Tibial nerve (tissue), 4 donors: Measurements from ENCODE around the gene SLN. TPM values are rescaled to one million over a fixed set of nuclear protein-coding genes. Genes with fewer than 3 reads are reported as not detected.

Experiments
- DNase-seq, 2 donors: peaks; one replicate each; pipeline ENCODE4 v3.0.0-alpha.2; 2019; ENCODE audit warnings: low spot score in 2 of 2
- H3K27ac ChIP-seq, 4 donors: fragments of 200-600 bp; sonication (generic) in 3 of 4; one replicate each; pipeline ENCODE4 v1.5.1; 2017 to 2019; ENCODE audit warnings: mild to moderate bottlenecking in 1 of 4
- H3K27me3 ChIP-seq, 2 donors: fragments of 200-600 bp; sonication (generic) in 1 of 2; one replicate each; pipeline versions ENCODE4 v1.5.1 to v1.6.0; 2017 to 2019
- H3K36me3 ChIP-seq, 3 donors: fragments of 200-600 bp; sonication (generic); one replicate each; pipeline ENCODE4 v1.5.1; 2018 to 2019
- H3K4me1 ChIP-seq, 4 donors: fragments of 200-600 bp; sonication (generic) in 3 of 4; one replicate each; pipeline ENCODE4 v1.5.1; 2017 to 2019
- H3K4me3 ChIP-seq, 4 donors: fragments of 200-600 bp; sonication (generic) in 3 of 4; one replicate each; pipeline ENCODE4 v1.5.1; 2017 to 2019; ENCODE audit warnings: mild to moderate bottlenecking in 1 of 4, moderate library complexity in 1 of 4
- H3K9me3 ChIP-seq, 4 donors: fragments of 200-600 bp; sonication (generic) in 3 of 4; one replicate each; pipeline ENCODE4 v1.5.1; 2017 to 2019
- CTCF ChIP-seq, 5 experiments: fragments of 200-600 bp in 3 of 5; fragments of 450-650 bp in 2 of 5; sonication (generic) in 3 of 5; IDR thresholded peaks; one replicate each; pipeline ENCODE4 v1.5.1; 2016 to 2019; ENCODE audit warnings: antibody characterized with exemption in 5 of 5, mild to moderate bottlenecking in 3 of 5, moderate library complexity in 2 of 5
- EP300 ChIP-seq, 2 donors: sonication (generic); formaldehyde crosslinking; IDR thresholded peaks; one replicate each; pipeline ENCODE4 v1.6.1; 2017; ENCODE audit warnings: antibody characterized with exemption in 2 of 2, mild to moderate bottlenecking in 1 of 2
- POLR2A ChIP-seq, 2 donors: fragments of 450-650 bp; IDR thresholded peaks; one replicate each; pipeline ENCODE4 v1.6.1; 2017; ENCODE audit warnings: antibody characterized with exemption in 2 of 2, mild to moderate bottlenecking in 2 of 2, moderate library complexity in 2 of 2
- WGBS, 2 donors: methylation state at CpG; one replicate each; pipeline ENCODE4 v1.1.5; 2018; 5-methylcytosine and 5-hydroxymethylcytosine counted together
- total RNA-seq, 4 donors: library from RNA; depleted of rRNA; stranded (reverse); fragments of >200 nt; gene quantifications; one replicate each; pipeline ENCODE4 v1.1.0, GENCODE V29; 2016

SLN gene
- total RNA-seq, 4 donors from 2014 or later: 1.5 to 7.5 TPM; not detected in 2

GRCh38 chr11:107669893-107670601 lies 41.8 kb downstream of the SLN start:
- WGBS, 2 donors: 53 to 68% methylated on average over 4 of the region's 4 CpGs
- Histone ChIP-seq H3K27ac (no peak overlapping the region), H3K36me3 (no peaks in the 10 kb centered on the region), H3K4me3 (no peak overlapping the region), H3K27me3 (no peaks in the 10 kb centered on the region), H3K9me3 (no peaks in the 10 kb centered on the region), H3K4me1 (peaks cover 0 to 3% (median 0%) of the 10 kb centered on the region in 4 donors)
- TF ChIP-seq POLR2A (IDR thresholded peaks at IDR 0.05): no peak
- TF ChIP-seq CTCF (IDR thresholded peaks at IDR 0.05): no peak
- no peak for TF ChIP-seq EP300 (IDR thresholded peaks at IDR 0.05)
- DNase-seq: no peak

GRCh38 chr11:107669191-107669740 lies 42.6 kb downstream of the SLN start:
- Histone ChIP-seq H3K4me3 (no peak overlapping the region), H3K4me1 (peaks cover 0 to 9% (median 0%) of the 10 kb centered on the region in 4 donors), H3K27me3 (no peaks in the 10 kb centered on the region), H3K36me3 (no peaks in the 10 kb centered on the region), H3K9me3 (no peaks in the 10 kb centered on the region), H3K27ac (no peak overlapping the region)
- no peak for DNase-seq
- TF ChIP-seq CTCF (IDR thresholded peaks at IDR 0.05): no peak
- no peak for TF ChIP-seq EP300 (IDR thresholded peaks at IDR 0.05)
- 80 to 81% methylated on average over 11 of the region's 11 CpGs for WGBS, 2 donors

- DNase-seq: no peak
- 73 to 82% methylated on average over 8 of the region's 8 CpGs for WGBS, 2 donors
- Histone ChIP-seq H3K4me1 (peaks cover 0 to 9% (median 0%) of the 10 kb centered on the region in 4 donors), H3K9me3 (no peaks in the 10 kb centered on the region), H3K36me3 (no peaks in the 10 kb centered on the region), H3K27me3 (no peaks in the 10 kb centered on the region), H3K27ac (no peak overlapping the region), H3K4me3 (no peak overlapping the region)
- no peak for TF ChIP-seq POLR2A (IDR thresholded peaks at IDR 0.05)
These were observed 44.8 kb downstream of the SLN start for GRCh38 chr11:107666911-107667613.

- WGBS, 2 donors: 31 to 38% methylated on average over 10 of the region's 10 CpGs
- Histone ChIP-seq H3K27ac (no peak overlapping the region), H3K27me3 (no peaks in the 10 kb centered on the region), H3K9me3 (no peaks in the 10 kb centered on the region), H3K4me1 (peaks cover 0 to 9% (median 0%) of the 10 kb centered on the region in 4 donors), H3K4me3 (no peak overlapping the region), H3K36me3 (no peaks in the 10 kb centered on the region)
- TF ChIP-seq POLR2A (IDR thresholded peaks at IDR 0.05) (no peak), CTCF (IDR thresholded peaks at IDR 0.05) (no peak), EP300 (IDR thresholded peaks at IDR 0.05) (no peak)
- no peak for DNase-seq
These were observed 46.8 kb downstream of the SLN start for GRCh38 chr11:107665018-107665417.

GRCh38 chr11:107661656-107662055 lies 50.2 kb downstream of the SLN start:
- Histone ChIP-seq H3K36me3 (no peaks in the 10 kb centered on the region), H3K27me3 (no peaks in the 10 kb centered on the region), H3K27ac (no peak overlapping the region), H3K4me1 (peaks cover 0 to 9% (median 0%) of the 10 kb centered on the region in 4 donors), H3K4me3 (no peak overlapping the region), H3K9me3 (no peaks in the 10 kb centered on the region)
- DNase-seq: no peak
- TF ChIP-seq CTCF (IDR thresholded peaks at IDR 0.05) (no peak), EP300 (IDR thresholded peaks at IDR 0.05) (no peak), POLR2A (IDR thresholded peaks at IDR 0.05) (no peak)
- WGBS, 2 donors: 88 to 92% methylated on average over 1 of the region's 1 CpG
